Measurements from ENCODE around the gene CASTOR1.

The CASTOR1 gene

DNA sequence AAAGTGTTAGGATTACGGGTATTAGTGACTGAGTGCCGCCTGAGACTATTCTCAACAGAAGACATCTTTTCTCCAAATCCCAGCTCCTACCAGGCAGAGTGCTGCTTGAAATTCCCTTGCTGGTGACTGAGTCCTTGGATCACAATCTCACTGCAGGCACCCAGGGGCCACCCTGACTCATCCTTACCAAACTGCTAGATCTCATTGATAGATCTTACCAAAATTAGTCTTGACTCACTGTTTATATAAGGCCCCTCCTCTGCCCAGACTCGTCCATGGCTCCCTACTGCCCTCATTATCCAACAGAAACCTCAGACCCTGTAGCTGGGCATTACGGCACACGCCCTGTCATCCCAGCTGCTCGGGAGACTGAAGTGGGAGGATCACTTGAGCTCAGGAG, 22.7 kb upstream of the CASTOR1 start:
- peak in 1 of 2 donors; percentile 62 for DNase-seq (ENCODE audit: low read depth in 2 of 2)
- TF ChIP-seq, protein P1, sequence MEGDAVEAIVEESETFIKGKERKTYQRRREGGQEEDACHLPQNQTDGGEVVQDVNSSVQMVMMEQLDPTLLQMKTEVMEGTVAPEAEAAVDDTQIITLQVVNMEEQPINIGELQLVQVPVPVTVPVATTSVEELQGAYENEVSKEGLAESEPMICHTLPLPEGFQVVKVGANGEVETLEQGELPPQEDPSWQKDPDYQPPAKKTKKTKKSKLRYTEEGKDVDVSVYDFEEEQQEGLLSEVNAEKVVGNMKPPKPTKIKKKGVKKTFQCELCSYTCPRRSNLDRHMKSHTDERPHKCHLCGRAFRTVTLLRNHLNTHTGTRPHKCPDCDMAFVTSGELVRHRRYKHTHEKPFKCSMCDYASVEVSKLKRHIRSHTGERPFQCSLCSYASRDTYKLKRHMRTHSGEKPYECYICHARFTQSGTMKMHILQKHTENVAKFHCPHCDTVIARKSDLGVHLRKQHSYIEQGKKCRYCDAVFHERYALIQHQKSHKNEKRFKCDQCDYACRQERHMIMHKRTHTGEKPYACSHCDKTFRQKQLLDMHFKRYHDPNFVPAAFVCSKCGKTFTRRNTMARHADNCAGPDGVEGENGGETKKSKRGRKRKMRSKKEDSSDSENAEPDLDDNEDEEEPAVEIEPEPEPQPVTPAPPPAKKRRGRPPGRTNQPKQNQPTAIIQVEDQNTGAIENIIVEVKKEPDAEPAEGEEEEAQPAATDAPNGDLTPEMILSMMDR (IDR thresholded peaks at IDR 0.05; ENCODE audit: low read depth, low read length) = no peak
- no peak overlapping the region for H3K4me3 ChIP-seq (replicated peaks in 1 of 2; ENCODE audit: low read depth in 2 of 2, low read length in 2 of 2)

DNA sequence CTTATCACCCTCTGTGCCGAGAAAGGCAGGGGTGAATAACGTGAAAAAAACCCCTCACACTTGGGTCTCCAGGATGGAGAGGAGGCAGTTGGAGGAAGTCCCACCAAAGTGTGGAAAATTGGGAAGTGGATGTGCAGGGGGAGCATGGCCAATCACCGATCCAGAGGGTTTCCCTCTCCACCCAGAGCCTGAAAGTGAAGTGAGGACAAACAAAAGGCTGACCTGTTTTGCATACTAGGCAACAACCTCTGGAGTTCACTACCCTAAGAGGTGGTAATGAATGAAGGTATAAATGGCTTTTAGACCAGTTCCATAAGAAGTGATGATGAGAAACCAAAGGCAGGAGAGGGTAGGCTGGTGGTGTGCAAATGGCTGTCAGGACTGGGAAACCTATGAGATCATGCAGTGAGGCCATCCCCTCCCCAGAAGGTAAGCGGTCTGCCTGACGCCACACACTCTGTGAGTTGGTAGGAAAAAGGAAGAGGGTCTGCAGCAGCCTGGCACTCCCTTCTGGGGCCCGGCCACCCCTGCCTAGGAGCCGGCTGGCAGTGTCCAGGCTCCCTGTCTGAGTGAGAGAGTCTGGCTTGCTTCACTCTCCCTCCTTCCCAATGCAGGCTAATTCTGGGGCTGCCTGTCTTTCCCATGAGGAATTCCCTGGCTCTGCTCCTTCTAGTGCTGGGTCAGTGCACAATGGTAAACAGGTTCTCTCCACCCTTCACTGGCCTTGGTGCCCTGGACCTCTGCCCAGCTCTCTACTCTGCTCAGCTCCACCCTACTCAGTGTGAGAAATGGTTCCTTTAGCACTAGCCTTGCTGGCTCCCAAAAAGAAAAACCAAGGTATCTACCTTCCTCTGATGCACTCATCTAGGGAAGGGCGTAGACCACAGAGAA, 21.8 kb upstream of the CASTOR1 start:
- no peak overlapping the region for H3K4me3 ChIP-seq (replicated peaks in 1 of 2; ENCODE audit: low read depth in 2 of 2, low read length in 2 of 2)

DNA sequence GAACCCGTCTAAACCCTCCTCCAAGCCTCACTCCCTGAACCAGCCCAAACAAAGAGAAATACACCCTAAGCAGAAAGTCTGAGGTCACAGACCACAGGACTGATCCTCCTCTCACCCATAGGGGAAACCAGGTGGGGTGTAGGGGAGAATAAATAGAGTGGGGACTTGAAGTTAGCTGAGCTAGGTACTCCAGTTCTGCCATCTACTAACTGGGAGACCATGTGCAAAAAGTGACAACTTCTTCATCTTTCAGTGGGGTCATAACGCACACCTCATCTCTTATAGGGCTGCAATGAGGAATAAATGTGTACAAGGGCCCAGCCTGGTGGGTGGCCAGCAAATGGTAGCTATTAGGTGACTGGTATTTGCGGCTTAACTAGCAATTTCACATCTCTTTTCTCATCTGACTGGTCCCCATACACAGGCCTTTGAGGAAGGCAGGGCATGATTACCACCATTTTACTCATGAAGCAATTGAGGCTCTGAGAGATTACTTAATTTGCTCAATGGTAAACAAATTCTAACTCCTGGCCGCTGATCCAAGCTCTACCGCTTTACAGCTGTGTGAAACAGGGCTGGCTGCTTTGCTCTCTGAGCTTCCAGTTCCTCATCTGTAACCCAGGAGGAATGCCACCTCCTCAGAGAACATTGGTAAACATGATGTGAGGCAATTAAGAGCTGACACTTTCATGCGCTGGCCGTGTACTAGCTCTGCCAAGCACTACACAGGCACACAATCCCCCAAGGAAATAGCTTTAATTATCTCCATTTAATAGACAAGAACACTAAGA, 20.8 kb upstream of the CASTOR1 start:
- TF ChIP-seq, protein P1 (IDR thresholded peaks at IDR 0.05; ENCODE audit: low read depth, low read length) = no peak
- peak in 1 of 2 donors; percentile 67 for DNase-seq (ENCODE audit: low read depth in 2 of 2)
- no peak overlapping the region for H3K4me3 ChIP-seq (replicated peaks in 1 of 2; ENCODE audit: low read depth in 2 of 2, low read length in 2 of 2)

More for the DNA sequence above, 21.8 kb upstream of the CASTOR1 start:
- peak in 1 of 2 donors; percentile 89 for DNase-seq (ENCODE audit: low read depth in 2 of 2)
- TF ChIP-seq, protein P1 (IDR thresholded peaks at IDR 0.05; ENCODE audit: low read depth, low read length) = no peak

DNA sequence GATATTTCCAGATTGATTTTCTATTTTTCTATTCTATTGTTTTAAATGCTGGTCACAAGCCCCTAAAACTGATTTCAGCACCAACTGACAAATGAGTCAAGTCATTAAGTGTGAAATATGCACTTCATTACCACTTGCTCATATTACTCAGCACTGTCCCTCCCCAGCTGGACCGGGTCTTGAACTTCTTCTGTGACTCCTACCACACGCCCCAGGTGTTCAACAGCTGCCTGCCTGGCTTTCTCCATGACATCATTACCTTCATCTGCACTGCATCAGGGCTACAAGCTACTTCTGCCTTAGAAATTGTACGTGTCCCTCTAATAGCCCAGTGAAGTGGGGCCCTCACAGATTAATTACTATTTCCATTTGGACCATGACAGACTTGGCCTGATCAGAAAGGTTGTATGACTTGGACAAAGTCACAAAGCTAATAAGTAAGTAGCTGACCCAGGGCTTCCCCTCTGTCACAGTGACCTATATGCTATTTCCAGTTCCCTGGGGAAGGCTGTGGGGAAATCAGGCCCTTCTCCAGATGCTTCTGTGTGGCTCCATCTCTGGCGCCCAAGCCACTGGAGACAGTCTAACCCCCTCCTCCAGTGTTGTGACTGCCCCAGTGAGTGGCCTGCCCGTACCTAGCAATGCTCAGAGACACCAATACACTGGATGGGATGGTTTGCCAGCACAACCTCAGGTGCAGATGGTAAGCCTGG, 19.4 kb upstream of the CASTOR1 start:
- peak in 1 of 2 donors; percentile 57 for DNase-seq (ENCODE audit: low read depth in 2 of 2)
- TF ChIP-seq, protein P1 (IDR thresholded peaks at IDR 0.05; ENCODE audit: low read depth, low read length) = no peak
- no peak overlapping the region for H3K4me3 ChIP-seq (replicated peaks in 1 of 2; ENCODE audit: low read depth in 2 of 2, low read length in 2 of 2)

DNA sequence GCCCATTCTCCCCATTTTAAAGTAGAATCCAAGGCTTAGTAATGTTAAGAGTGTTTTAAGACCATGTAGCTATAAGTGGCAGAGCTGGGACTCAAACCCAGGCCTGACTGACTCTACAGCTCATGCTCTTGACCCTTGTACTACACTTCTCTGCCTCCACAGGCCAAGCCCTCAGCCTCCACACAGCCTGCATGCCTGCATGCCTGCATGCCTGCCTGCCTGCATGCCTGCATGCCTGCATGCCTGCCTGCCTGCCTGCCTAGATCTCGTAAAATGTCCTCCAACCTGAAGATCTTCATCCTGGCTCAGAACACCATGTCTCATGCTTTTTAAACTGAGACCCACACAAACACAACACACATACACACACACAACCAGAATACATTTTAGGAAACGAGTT, 18.8 kb upstream of the CASTOR1 start:
- no peak for DNase-seq (ENCODE audit: low read depth in 2 of 2)
- TF ChIP-seq, protein P1 (IDR thresholded peaks at IDR 0.05; ENCODE audit: low read depth, low read length) = no peak
- no peak overlapping the region for H3K4me3 ChIP-seq (replicated peaks in 1 of 2; ENCODE audit: low read depth in 2 of 2, low read length in 2 of 2)

DNA sequence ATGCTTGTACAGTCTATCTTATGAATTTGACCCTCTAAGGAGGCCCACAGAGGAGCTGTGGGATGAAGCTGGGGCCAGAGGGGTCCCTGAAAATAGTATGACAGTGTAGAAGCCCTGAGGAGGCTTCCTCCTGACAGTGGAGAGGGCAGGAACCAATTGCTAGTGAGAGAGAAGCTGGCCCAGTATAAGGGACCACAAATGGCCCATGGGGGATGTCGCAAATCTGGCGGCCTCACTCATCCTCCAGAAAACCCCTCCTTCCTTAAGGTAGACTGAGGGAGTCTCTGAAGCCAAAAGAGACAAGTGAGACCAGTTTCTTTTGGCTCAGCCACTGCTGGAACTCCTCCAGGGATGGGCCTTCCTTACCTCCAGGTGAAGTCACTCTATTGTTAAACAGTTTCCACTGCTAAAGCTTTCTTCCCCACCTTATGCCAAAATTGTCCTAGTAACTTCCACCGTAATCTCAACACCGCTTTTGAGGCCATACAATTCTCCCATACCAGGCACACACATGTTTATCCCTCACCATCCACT, 17.8 kb upstream of the CASTOR1 start:
- no peak for DNase-seq (ENCODE audit: low read depth in 2 of 2)
- no peak overlapping the region for H3K4me3 ChIP-seq (replicated peaks in 1 of 2; ENCODE audit: low read depth in 2 of 2, low read length in 2 of 2)
- TF ChIP-seq, protein P1 (IDR thresholded peaks at IDR 0.05; ENCODE audit: low read depth, low read length) = no peak

Measured in cardiac fibroblast (primary cell).